HG03066 (cell line): Measurements from ENCODE around the gene MS4A6A.
"Not testable (repeated sequence)": the region's sequence is repeated elsewhere in the genome, so short reads cannot be mapped to it uniquely, and the experiment has no call there.

ENCODE experiments used
- ATAC-seq: cut with Tn5 transposase; IDR thresholded peaks from one replicate; pipeline ENCODE4 v1.9.1; 2021; ENCODE audit warnings: low read depth; ENCODE audit not compliant: unreplicated experiment

MS4A6A gene

GRCh38 chr11:60184824-60185511, 2.1 kb upstream of the MS4A6A start:
- ATAC-seq: no peak

DNA sequence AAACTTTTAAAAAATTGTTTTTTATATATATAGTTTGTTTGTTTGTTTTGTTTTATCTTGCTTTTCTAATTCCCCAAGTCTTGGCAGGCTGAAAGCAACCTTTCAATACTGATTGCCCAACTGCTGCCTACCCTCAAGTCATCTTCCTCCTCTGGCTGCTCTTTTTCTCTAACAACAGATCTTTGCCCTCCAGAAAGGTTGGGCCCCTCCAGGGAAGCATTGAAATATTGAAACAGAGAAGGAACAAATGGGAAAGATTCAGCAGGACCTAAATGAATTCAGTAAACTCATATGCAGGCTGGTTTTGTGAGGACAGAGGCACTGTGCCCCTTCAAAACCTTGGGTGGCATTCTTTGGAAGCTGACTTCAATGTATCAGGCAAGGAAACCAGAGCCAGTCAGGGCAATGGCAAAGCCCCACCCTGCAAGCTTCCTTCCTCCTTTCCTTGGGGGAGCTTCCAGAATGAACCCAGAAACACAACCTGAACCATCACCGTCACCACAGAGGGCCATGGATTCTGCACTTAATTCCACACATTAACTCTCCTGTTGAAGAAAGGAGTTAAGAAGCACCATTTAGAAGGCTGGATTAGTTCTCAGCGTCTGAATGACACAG, 815 bp upstream of the MS4A6A start:
- no peak for ATAC-seq

GRCh38 chr11:60175860-60176275, 7.0 kb downstream of the MS4A6A start:
- ATAC-seq: no peak

DNA sequence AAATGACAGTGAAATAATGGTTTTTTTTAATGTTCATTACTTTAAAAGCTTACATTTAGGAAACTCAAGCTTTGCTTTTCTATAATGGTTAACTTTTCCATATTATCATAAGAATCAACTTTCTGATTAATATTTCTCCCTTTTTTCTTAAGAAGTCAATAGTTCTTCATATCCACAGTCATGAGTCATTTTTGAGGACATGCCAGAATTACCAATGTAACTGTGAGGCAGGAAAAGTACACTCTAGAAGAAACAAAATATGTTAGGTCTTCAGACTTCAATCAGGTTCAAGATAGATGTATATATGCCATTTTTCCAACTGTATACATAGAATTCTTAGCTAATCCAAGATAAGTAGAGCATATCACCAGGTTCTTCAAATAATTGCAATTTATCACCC, 10.9 kb downstream of the MS4A6A start:
- ATAC-seq: no peak

DNA sequence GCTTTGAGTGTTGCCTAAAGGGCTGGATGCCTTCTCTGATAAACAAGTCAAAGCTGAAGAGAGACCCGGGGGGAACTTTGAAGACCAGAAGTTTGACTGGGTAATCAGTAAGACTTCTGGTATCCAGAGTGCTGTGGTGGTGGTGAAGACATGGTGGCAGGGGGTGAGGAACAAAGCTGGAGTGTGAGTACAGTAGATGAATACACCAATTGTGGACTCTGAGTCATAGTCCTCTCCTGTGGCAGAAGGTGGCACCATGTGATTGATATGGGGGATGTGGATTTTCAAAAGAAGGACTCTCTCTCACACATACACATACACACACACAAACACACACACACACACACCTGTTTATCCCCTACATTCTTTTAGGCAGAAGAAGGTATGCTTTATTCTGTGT, 12.3 kb downstream of the MS4A6A start:
- no peak for ATAC-seq

GRCh38 chr11:60169264-60169915, 13.5 kb downstream of the MS4A6A start:
- no peak for ATAC-seq

- no peak for ATAC-seq
These were observed 14.6 kb downstream of the MS4A6A start for GRCh38 chr11:60168306-60168705.

DNA sequence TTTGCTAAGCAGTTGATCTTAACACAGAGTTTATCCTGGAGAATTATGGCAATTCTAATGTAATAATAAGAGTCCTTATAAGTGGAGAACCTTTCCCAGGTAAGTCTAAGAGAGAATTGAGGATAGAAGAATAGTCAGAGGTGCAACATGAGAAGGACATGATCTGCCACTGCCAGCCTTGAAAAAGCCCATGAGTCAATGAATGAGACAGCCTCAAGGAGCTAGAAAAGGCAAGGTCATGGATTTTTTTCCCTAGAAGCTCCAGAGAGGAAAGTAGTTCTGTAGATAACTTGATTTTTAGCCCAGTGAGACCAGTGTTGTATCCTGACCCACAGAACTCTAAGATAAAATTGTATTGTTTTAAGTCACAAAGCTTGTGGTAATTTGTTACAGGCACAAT, 16.9 kb downstream of the MS4A6A start:
- ATAC-seq: no peak

DNA sequence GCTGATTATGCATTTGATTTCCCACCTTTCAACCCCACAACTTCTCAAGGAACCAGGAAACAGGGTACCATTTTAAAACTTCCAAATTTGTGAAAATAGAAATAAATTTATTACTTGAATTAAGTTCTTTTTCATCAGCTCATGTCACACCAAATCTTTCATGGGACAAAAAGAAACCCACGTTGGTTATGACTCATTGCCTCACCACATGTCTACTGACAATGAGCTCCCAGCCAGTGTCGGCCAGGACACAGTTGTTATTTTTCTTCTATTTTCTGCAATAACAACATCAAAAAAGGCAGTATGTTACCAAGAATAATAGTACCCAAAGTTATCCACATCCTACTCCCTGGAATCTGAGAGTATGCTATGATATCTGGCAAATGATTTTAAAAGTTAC, 17.3 kb downstream of the MS4A6A start:
- ATAC-seq: no peak

DNA sequence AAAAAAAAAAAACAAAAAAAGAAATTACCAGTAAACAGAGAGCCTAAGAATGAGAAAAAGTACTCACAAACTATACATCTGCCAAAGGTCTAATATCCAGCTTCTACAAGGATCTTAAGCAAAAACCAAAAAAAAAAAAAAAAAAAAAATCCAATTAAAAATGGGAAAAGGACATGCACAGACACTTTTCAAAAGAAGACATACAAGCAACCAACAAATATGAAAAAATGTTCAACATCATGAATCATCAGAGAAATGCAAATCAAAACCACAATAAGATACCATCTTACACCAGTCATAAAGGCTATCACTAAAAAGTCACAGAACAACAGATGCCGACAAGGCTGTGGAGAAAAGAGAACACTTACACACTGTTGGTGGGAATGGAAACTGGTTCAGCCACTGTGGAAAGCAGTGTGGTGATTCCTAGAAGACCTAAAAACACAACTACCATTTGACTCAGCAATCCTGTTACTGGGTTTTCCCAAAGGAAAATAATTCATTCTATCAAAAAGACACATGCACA, 18.3 kb downstream of the MS4A6A start:
- ATAC-seq: no peak

GRCh38 chr11:60161766-60162165, 21.1 kb downstream of the MS4A6A start:
- no peak for ATAC-seq

GRCh38 chr11:60161107-60161506, 21.8 kb downstream of the MS4A6A start:
- no peak for ATAC-seq

GRCh38 chr11:60159868-60160267, 23.0 kb downstream of the MS4A6A start:
- ATAC-seq: no peak

DNA sequence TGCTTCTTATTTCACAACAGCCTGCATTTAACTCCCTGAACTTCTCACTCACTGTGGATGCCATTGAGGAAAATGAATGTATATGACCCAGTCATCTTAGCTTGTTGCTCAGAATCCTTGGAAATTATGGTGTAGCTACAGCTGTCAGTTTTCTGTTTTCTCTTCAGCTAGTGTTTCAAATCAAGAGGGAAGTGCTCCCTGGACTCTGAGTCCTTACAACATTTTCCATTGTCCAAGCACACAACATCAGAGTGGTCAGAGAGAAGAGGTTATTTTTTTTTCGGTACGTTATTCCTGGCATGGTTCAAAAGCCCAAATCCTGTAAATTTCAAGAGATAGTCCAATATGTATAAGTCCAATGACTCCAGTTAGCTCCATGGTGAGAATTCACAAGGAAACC, 23.6 kb downstream of the MS4A6A start:
- ATAC-seq: no peak

DNA sequence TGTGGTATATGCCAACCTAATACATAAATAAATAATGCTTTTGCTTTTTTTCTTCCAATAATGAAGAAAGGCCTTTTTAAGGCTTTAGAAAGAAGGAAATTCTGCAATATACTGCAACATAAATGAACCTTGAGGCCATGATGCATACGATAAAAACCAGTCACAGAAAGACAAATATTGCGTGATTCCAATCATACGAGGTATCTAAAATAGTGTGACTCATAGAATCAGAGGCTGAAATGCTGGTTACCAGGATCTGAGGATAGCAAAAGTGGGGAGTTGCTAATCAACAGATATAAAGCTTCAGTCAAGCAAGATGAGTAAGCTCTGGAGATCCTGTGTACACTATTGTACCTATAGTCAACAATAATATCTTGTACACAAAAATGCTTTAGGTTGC, 24.2 kb downstream of the MS4A6A start:
- no peak for ATAC-seq

DNA sequence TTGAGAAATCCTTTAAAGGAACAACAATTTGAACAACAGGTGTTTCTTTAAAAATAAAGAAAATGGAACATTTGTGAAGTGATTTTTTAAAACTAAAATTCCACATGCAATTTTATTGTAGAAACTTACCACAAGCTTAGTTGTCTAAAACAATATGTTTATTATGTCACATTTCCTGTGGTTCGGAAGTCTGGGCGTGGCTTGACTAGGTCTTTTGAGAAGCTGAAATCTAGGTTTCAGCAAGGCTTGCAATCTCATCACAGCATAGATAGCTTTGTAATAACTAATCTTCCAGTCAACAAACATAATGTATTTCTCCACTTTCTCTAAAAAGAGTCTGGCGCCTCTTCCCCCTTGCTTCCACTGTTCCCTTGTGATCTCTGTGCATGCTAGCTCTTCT, 27.0 kb downstream of the MS4A6A start:
- no peak for ATAC-seq

DNA sequence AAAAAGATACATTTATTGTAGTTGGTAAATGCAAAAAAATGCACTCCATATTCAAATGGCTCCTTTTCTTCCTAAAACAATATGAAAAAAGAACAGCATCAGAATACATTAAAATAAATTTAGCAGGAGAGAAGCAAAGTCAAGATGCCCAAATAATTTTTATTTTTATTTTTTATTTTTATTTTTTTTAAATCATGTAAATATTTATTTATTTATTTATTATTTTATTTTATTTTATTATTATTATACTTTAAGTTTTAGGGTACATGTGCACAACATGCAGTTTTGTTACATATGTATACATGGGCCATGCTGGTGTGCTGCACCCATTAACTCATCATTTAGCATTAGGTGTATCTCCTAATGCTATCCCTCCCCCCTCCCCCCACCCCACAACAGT, 30.2 kb downstream of the MS4A6A start:
- ATAC-seq: not testable (repeated sequence)

- ATAC-seq: no peak
These were observed 32.6 kb downstream of the MS4A6A start for GRCh38 chr11:60150279-60150678.

GRCh38 chr11:60145677-60146076, 37.2 kb downstream of the MS4A6A start:
- no peak for ATAC-seq

DNA sequence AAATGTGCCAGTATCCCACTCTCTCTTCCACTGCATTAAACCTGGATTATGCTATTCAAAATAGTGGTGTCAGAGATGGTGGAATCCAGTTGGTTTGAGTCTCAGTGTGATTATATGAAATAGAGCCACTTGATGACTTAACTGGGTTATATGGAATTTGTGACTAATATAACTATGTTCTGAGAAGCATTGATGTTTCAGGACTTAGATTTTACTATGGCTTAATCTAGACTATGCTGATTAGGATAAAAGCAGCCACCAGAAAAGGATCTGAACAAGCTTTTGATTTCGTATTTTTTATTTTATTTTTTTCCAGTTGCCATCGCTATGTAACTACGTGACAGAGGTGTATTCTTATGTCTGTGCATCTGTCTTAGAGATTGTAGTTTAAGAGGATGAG, 39.1 kb downstream of the MS4A6A start:
- no peak for ATAC-seq

DNA sequence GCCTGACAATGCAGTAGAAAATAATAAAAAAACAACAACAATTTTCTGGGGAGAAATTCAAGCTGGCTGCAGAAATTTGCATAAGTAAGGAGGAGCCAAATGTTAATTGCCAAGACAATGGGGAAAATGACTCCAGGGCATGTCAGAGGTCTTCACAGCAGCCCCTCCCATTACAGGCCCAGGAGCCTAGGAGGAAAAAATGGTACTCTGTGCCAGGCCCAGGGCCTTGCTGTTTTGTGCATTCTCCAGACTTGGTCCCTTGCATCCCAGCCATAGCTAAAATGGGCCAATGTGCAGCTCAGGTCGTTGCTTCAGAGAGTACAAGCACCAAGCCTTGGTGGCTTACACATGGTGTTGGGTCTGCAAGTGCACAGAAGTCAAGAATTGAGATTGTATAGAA, 49.0 kb downstream of the MS4A6A start:
- no peak for ATAC-seq

DNA sequence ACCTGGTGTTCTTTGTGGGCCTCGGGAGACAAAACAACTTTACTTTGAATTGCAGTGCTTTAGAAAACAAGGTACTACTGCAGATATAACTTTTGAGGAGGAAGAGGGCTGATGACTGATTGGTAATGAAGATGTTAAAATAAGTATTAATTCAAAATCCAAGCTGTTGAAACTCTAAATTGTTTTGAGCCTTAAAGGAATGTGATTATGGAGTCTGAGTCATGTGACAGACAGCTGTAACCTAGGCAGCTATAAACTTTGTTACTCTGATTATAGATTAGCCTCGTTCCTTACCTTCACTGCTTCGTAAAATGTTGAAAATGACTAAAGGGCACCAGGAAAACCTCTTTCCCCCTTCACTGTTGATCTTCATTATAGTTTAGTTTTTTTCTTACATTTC, 51.0 kb downstream of the MS4A6A start:
- ATAC-seq: no peak
